ENCODE data around the gene CMTM2.
"Not testable (repeated sequence)": the region's sequence is repeated elsewhere in the genome, so short reads cannot be mapped to it uniquely, and the experiment has no call there.

The CMTM2 gene

DNA sequence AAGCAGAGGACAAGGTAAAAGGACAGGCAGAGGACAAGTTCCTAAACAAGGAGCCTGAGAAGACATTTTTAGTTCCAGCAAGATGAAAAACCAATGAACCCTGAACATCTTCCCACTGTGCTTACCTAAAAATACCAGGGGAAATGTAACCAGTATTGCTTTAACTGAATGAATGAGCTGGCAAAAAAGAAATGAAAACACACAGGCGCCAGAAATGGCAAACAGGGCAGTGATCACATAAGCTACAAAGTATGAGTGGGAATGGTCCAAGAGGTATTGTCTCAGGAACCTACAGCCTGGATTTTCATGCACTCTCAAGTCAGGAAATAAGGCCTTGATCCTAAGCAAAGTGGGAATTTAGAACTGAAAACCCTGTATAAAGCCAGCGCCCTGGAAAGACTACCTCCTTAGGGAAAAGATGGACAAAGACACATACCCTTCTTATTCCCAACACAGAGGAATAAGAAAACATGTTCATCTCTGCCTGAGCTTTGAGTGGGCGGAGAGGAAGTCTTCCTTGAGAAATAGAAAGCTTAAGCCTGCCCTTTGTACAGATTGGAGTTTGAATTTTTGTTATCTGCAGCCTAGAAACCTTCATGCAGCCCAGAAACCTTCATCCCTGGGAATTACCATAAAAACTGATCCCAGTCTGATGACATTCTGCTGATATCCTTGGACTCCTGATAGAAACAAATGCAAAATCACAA, 2.1 kb downstream of the CMTM2 start:
- no peak for DNase-seq

DNA sequence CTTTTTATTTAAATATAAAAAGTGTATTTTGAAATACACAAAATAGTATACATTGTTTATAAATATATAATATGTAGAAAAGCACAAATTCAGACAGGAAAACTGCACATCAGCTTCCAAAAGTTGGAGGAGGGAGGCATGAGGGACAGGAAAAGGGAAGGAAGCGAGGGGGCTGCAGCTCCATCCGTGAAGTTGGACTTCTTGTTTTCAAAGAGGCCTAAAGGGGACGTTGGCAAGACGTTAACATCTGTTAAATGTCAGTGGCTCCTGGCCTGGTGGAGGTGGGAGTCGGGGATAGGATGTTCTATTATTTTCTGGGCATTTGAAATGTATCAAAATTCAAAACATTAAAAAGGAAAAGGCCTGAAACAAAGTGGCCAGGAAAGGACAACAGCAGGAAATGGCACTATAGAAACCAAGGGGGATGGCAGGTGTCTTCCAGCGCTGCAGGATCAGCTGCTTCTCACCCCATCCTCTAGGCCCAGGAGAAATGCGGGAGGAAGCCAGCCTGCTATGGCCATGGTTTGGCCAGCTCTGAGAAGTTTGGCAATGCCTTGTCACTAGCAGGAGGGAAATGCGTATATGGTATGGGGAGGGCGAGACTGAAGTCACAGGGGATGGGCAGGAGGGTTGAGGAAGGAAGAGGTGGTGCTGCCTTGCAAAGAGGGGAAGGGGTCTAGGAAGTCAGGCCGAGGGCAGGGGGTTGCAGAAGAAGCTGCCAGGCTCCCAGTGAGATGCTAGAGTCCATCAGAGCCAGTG, 6.4 kb downstream of the CMTM2 start:
- no peak for DNase-seq

DNA sequence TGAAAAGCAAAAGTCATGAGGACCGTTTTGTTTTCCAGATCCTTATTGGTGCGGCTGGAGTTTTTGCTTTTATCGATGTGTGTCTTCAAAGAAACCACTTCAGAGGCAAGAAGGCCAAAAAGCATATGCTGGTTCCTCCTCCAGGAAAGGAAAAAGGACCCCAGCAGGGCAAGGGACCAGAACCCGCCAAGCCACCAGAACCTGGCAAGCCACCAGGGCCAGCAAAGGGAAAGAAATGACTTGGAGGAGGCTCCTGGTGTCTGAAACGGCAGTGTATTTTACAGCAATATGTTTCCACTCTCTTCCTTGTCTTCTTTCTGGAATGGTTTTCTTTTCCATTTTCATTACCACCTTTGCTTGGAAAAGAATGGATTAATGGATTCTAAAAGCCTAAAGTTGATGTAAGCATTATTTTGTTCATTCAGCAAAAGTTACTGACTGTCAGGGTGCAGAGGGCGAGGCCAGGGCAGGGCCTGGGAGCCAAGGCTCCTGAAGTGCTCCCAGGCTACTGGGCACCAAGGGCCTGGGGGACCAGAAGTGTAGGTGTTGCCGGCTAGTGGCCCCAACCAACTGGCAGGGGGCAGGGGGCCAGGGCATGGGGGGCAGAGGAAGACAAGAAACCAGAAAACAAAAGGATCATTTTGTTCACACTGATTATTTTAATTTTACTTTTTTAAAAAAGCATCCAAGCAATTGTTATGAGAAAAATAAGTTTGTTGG, 8.8 kb downstream of the CMTM2 start:
- DNase-seq: no peak

DNA sequence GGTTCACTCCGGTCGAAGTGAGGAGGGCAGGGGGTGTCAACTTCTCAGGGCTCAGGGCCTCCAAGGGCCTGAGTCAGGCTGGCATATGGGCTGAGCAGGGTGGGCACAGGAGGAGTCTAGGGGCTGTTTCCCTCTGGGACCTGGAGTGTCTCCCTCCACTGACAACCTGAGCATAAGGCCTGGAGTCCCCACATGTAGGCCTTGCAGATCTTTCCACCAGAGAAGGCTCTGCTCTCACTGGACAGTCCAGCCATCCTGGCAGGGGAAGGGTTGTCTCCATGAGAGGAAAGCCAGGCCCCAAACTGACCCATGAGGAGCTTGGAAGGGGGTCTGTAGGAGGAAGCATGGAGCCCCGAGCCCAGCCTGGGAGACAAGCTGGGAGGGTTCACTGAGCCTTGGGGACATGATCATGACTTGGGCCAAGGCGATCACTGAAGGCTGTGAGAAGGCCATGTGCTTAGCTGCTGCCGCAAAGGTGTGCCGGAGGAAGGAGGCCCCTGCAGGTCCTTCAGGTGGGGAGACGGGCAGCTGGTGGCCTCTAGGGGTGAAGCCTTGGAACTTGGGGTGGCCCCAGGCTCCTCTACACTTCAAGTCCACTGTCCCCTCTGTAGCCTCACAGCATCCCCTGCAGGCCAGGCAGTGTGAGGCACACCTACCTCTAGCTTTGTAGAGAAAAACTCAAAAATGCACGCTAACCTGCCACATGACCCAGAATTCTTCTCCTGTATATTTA, 9.9 kb downstream of the CMTM2 start:
- DNase-seq: no peak

DNA sequence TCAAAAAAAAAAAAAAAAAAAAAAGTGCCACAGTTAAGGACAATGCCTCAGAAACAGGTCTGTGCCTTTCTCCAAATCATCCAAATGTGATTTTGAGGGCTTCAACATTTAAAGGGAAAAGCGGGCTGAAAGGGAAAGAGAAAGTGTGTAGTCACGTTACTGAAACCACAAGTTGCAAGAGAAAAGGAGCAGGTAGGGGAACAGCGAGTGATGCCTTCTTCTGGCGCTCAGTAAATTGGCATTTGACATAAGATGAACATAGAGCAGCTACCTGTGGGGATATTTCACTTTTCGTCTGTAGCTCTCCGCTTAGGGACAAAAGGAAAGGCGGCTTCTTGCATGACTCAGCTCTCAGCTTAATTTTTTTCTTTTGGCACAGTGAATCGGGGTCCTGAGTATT, 11.1 kb downstream of the CMTM2 start:
- DNase-seq: no peak

DNA sequence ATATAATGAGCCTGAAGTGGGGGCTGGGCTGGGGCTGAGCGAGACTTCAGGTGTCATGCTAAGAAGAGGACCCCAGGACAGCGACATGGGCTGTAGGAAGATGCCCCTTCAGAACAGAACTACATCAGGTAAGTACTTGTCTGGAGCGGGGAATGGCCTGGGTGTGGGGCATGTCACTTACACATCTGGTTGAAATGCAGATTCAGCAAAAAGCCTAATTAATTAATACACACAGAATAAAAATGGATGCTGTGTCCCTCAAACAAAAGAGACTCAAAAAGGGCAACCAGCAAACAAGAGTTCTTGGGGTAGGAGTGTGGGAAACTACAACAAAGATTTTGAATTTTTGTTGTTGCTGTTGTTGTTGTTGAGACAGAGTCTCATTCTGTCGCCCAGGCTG, 11.8 kb downstream of the CMTM2 start:
- DNase-seq: no peak

DNA sequence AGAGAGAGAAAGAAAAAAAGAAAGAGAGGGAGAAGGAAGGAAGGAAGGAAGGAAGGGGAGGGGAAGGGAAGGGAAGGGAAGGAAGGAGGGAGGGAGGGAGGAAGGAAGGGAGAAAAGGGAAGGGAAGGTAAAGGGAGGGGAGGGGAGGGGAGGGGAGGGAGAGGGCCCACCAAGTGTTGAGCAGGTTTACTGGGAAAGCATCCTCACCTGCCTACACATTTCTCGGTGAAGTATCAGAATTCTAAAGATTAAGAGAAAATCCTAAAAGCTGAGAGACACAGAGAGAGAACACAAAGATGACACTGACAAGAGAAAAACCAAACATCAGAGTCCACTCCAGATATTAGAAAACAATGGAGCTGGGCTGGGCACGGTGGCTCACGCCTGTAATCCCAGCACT, 13.0 kb downstream of the CMTM2 start:
- DNase-seq: no peak

DNA sequence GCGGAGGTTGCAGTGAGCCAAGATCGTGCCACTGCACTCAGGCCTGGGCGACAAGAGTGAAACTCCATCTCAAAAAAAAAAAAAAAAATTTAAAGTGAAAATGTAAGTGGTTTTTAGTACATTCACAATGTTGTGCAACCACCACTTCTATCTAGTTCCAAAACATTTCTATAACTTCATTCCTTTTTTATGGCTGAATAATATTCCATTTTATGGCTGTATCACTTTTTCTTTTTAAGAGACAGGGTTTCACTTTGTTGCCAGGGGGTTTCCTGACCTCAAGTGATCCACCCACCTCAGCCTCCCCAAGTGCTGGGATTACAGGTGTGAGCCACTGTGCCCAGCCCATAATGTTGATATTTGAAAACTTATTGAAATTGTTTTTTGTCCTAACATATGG, 13.6 kb downstream of the CMTM2 start:
- DNase-seq: no peak

DNA sequence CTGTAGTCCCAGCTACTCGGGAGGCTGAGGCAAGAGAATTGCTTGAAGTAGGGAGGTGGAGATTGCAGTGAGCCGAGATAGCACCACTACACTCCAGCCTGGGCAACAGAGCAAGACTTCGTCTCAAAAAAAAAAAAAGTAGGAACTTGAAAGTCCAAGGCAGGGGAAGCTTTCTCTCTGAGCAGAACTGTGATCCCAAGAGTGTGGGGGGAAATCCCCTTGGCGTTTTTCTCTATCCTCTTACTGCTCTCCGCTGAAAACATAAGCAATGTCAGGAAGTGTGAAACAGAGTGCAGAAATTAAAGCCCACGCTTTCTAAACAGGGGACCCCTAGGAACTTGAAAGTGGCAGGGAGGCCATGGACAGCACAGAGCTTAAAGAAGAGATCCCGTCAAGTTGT, 15.5 kb downstream of the CMTM2 start:
- no peak for DNase-seq

DNA sequence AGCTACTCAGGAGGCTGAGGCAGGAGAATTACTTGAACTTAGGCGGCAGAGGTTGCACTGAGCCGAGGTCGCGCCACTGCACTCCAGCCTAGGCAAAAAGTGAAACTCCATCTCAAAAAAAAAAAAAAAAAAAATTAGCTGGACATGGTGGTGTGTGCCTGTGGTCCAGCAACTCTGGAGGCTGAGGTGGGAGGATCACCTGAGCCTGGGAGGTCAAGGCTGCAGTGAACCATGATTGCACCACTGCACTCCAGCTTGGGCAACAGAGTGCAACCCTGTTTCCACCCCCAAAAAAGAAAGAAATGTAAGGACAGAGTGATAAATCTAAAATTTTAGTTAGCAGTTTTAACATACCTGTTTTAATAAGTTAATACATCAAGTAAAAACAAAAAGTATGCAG, 17.3 kb downstream of the CMTM2 start:
- DNase-seq: not testable (repeated sequence)

DNA sequence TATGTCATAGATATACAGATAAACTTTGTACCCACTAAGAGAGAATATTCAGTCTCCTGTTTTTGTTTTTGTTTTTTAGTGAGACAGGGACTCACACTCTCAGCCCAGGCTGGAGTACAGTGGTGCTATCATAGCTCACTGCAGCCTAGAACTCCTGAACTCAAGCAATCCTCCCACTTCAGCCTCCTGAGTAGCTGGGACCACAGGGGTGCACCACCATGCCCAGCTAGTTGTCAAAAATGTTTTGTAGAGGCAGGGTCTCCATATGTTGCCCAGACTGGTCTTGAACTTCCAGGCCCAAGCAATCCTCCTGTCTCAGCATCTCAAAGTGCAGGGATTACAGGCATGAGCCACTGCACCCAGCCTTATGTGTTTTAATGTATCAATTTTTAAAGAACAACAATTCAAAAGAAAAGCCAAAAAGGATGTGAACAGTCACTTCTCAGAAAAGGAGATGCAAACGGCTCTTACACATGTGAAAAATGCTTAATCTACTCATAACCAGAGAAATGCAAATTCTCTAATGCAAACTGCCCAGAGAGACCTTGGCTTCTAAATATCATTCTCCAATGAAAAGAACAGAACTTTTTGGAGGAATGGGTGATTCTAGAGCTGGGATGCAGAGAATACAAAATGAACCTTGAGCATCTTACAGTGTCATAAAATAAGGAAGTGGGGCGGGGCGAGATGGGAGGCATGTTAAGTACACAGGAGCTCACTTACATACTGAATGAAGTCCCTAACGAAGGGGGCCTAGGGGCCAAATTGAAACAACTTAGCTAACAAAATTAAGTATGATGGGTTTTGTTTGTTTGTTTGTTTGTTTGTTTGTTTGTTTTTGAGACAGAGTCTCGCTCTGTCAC, 18.0 kb downstream of the CMTM2 start:
- no peak for DNase-seq

DNA sequence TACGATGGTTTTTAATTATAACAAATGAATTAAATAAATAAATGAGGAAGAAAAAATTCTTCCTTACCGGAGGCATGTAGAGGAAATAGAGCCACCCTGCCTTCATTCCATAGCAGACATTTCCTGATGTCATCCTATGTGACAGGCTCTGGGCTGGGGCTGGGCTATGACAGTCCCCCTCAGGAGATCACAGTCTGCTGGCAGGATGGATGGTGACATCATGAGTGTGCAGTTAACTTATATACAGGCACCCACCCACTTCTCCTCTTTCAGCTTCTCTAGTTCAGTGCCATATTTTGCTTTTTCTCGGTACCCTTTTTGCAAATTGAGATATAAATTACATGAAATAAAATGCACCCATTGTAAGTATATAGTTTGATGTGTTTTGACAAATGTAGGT, 18.8 kb downstream of the CMTM2 start:
- no peak for DNase-seq

DNA sequence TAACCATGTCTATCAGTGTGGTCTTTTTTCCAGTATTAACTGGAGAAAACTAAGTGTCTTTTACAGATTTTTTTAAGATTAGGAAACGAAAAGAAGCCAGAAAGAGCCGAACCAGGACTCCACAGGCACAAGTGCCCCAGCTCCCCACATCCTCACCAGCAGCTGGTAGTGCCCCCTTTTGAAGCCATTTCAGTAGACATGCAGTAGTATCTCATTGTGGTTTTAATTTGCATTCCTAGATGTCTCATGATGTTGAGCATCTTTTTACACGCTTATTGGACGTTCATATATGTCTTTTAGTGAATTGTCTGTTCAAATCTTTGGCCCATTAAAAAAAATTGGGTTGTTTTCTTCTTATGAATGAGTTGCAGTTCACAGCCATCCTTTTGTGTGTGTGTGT, 20.5 kb downstream of the CMTM2 start:
- no peak for DNase-seq

DNA sequence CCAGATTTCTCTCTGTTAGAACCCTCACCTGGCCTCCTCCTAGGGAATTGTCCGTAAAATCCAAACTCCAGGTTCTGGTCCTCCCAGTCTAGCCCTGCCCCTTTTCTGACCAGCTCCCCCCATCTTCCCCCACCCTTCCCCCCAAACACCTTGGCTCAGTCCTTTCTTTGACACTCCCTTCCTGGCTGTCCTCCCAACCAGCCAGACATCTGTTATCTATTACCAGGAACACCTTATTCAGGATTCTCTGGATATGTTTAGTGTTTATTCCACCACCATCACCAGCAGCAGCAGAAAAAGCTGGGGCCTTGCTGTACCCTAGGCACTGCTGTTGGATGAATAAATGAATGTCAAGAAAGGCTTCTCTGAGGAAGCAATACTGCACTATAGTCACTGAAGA, 21.2 kb downstream of the CMTM2 start:
- no peak for DNase-seq

DNA sequence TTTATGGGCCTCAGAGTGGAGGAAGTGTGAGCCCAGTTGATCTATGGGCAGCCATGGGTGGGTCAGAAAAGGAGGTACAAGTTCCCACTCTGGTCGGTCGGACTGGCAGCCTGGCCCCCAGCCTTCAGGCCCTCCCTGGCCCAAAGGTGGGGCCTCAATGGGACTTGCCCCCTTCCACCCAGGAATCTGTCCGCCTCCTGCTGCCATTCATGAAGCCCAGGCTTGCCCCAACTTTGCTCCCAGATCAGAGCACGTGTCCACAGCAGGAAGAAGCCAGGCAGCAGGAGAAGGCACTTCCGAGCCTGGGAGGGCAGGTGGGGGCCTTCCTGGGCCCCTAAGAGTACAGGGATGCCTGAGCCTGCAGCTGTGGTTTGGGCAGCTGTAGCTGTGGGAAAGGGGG, 22.2 kb downstream of the CMTM2 start:
- DNase-seq: no peak

DNA sequence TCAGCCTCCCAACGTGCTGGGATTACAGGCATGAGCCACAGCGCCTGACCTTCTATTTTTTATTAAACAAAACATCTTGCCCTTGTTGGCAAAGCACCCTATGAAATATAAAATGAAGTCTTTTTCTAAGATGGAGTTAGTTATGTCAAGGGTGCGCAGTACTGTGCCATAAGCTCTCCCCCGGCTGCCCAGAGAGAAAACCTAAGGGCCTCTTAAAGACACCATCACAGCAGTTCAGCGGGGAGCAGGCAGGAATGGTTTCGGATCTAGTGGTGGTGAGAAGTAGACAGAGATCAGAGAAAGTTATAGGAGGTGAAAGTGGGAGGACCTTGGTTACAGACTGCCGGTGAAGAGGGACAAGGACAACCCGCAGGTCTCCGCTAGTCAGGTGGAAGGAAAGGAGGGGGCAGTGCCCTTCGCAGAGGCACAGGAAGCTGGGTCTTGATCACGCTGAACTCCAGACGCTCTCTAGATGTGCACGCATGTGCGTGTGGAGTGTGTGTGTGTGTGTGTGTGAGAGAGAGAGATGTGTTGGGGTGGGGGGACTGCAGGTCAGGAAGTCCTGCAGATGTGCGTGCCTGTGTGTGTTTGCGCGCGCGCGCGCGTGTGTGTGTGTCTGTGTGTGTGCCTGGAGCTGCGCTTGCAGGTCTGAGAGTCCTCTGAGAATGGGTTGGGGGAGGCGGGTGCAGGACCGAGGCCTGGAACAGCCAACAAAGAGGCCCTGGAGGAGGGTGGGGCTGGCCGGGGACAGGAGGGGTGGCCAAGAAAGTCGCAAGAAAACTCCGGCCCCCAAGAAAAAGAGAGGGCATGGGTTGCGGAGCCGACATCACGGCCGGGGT, 24.5 kb downstream of the CMTM2 start:
- peak; percentile 89 for DNase-seq

DNA sequence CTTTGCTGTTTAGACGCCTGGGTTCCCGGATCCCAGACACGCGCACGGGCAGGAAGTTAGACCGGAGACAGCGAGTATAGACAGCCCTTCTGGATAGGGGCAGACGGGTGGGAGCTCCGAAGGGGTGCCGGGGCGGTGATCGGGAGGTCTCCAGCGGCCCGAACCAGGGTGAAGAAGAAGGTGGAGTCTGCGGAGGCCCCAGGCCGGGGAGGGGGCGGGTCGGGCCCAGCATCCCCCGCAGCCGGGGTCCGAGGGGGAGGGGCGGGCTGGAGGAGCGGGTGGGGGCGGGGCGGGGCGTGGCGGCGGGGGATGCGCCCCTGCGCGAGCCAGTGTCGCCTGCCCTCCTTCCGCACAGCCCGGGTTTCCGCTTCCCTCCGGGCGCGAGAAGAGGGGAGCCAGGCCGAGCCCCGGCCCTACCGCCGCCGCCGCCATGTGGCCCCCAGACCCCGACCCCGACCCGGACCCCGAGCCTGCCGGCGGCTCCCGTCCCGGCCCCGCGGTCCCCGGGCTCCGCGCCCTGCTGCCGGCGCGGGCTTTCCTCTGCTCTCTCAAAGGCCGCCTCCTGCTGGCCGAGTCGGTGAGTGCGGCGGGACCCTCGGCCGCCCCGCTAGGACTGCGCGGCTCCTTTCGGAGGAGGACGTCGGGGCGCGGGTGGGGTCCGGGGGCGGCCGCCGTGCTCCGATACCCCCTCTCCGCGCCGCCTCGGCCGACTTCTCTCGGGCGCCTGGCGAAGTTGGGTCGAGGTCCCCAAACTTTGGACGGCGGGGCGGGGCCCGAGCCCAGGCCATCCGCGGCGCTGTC, 25.3 kb downstream of the CMTM2 start, which contains the start of gene CMTM3:
CMTM3 (plus strand) TSS at position 329 of the 801 bp plus-strand sequence; CDS start at position 431, 102 bp downstream.
- peak; percentile 85 for DNase-seq

DNA sequence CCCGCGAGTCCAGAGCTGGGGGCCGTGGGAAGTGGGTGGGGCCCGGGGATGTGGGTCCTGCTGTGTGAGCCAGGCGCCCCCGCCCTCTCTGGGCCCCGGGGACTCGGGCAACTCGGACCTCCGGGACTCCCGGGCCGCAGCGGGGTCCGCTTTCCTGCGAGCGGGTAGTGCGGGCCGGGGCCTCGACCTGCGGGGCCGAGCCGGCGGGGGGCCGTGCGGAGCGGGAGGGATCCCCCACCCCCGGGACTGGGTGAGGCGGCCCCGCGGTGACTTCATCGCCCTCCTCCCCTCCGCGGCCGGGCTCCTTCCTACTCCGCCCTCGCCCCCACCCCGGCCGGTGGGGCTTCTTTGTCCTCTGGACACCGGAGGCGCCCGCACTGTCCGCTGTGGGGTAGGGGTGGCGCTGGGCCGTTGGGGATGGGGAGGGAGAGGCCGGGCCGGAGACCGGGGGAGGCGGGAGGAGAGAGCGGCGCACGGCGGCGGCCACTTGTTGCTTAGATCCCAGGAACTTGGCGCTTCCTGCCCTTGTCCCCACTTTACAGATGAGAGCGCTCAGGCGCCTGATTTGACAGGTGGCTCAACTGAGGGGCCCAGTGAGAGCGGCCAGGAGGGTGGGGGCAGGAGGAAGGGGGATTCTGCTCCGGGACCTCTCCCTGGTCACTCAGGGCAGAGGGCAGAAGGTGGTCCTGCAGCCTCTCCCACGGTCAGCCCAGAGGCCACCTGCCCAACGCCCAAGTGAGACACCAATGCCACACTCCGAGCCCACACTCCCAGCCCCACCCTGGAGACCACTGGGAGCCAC, 26.1 kb downstream of the CMTM2 start:
- DNase-seq: peak; percentile 83
